GM23248 (cell line): ENCODE results near the gene SCP2.

Source experiments
- EZH2 ChIP-seq: fragments of 200-600 bp; sonication (generic); IDR thresholded peaks from 2 replicates; pipeline ENCODE4 v1.6.1; 2018; ENCODE audit warnings: antibody characterized with exemption, mild to moderate bottlenecking; ENCODE audit not compliant: insufficient read depth, poor library complexity, severe bottlenecking
- EZH2phosphoT487 ChIP-seq: fragments of 200-600 bp; sonication (generic); IDR thresholded peaks from 2 replicates; pipeline ENCODE4 v1.6.1; 2018; ENCODE audit warnings: antibody characterized with exemption, moderate library complexity, mild to moderate bottlenecking, low read depth; ENCODE audit not compliant: insufficient read depth

- TF ChIP-seq EZH2phosphoT487: no peak
- no peak for TF ChIP-seq EZH2
These were observed 139.4 kb downstream of the SCP2 start for GRCh38 chr1:53066488-53066887.
